Measurements from ENCODE around the gene PLB1.

DNA sequence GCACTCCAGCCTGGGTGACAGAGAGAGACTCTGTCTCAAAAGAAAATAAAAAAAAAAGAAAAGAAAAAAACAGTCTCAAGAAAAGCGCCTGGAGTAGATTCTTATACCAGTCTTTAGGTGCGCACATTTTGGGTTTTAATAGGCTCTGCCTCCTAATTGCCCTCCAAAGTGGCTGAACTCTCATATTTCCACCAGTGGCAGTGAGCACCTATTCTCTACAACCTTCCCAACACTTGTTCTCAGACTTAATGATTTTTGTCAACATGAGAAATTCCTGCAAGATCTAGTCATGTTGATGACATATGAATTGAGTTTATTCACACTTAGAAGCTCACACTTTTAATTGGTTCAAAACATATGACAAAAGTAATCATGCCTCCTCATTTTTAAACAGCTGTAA, 39.0 kb downstream of the PLB1 start:
- TF ChIP-seq POLR2AphosphoS5 (IDR thresholded peaks at IDR 0.05; ENCODE audit: insufficient read depth in 1 of 2, low read depth in 1 of 2) (no peak), POLR2A (IDR thresholded peaks at IDR 0.05) (no peak)
- TF ChIP-seq, protein P1, sequence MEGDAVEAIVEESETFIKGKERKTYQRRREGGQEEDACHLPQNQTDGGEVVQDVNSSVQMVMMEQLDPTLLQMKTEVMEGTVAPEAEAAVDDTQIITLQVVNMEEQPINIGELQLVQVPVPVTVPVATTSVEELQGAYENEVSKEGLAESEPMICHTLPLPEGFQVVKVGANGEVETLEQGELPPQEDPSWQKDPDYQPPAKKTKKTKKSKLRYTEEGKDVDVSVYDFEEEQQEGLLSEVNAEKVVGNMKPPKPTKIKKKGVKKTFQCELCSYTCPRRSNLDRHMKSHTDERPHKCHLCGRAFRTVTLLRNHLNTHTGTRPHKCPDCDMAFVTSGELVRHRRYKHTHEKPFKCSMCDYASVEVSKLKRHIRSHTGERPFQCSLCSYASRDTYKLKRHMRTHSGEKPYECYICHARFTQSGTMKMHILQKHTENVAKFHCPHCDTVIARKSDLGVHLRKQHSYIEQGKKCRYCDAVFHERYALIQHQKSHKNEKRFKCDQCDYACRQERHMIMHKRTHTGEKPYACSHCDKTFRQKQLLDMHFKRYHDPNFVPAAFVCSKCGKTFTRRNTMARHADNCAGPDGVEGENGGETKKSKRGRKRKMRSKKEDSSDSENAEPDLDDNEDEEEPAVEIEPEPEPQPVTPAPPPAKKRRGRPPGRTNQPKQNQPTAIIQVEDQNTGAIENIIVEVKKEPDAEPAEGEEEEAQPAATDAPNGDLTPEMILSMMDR (IDR thresholded peaks at IDR 0.05), result no peak
